Measurements from ENCODE around the gene TSPOAP1. TPM values are rescaled to one million over a fixed set of nuclear protein-coding genes. Genes with fewer than 3 reads are reported as not detected.

Gene TSPOAP1
- 7.8 and 14.0 TPM in 2 replicates for total RNA-seq (2014; rRNA removed; shearing (Covaris generic); ENCODE audit: low replicate concordance)

- Histone ChIP-seq H3K9me3 (ENCODE audit: low read length) (no peaks in the 10 kb centered on the region), H4K20me1 (ENCODE audit: insufficient read depth, low read depth, low read length) (peaks cover 17% of the 10 kb centered on the region; the same call in 1 of the 2 replicates), H3K4me3 (ENCODE audit: low read length) (no peak within 1 kb of the TSS), H3K9me2 (replicated peaks; ENCODE audit: insufficient read depth, low read length) (no peaks in the 10 kb centered on the region), H3K79me2 (ENCODE audit: low read length) (peaks cover 13% of the 10 kb centered on the region), H3K36me3 (ENCODE audit: insufficient read depth, low read length) (peaks cover 22% of the 10 kb centered on the region), H3K9ac (ENCODE audit: low read length) (peak within 1 kb of the TSS; percentile 61), H3K27ac (ENCODE audit: low read length) (peak within 1 kb of the TSS; percentile 100), H3K4me2 (ENCODE audit: low read depth, low read length, poor library complexity, severe bottlenecking) (peak within 1 kb of the TSS; percentile 30), H3K4me1 (ENCODE audit: low read length) (peaks cover 51% of the 10 kb centered on the region), H3K27me3 (ENCODE audit: low read length) (no peaks in the 10 kb centered on the region), H2AFZ (ENCODE audit: low read length) (no peak within 1 kb of the TSS)
- peak; percentile 98 for DNase-seq
Observed at GRCh38 chr17:58328195-58329034, at the start of gene TSPOAP1. Gene TSPOAP1, minus strand, starts transcription at chr17:58328795. Its CDS starts 875 bp downstream, at chr17:58327920.

GRCh38 chr17:58377661-58378060 is 49.1 kb upstream of the TSPOAP1 start:
- H3K4me2 ChIP-seq (ENCODE audit: low read depth, low read length, poor library complexity, severe bottlenecking), result no peak overlapping the region
- no peaks in the 10 kb centered on the region for H3K9me2 ChIP-seq (replicated peaks; ENCODE audit: insufficient read depth, low read length)
- H3K79me2 ChIP-seq (ENCODE audit: low read length), result no peaks in the 10 kb centered on the region

GRCh38 chr17:58377093-58377601 is 48.6 kb upstream of the TSPOAP1 start:
- H3K9ac ChIP-seq (ENCODE audit: low read length), result no peak overlapping the region
- H3K27ac ChIP-seq (ENCODE audit: low read length), result no peak overlapping the region
- H2AFZ ChIP-seq (ENCODE audit: low read length), result no peak overlapping the region
- no peak overlapping the region for H3K4me2 ChIP-seq (ENCODE audit: low read depth, low read length, poor library complexity, severe bottlenecking)
- no peaks in the 10 kb centered on the region for H3K79me2 ChIP-seq (ENCODE audit: low read length)
- H3K9me2 ChIP-seq (replicated peaks; ENCODE audit: insufficient read depth, low read length), result no peaks in the 10 kb centered on the region
- H4K20me1 ChIP-seq (ENCODE audit: insufficient read depth, low read depth, low read length), result no peaks in the 10 kb centered on the region
- H3K9me3 ChIP-seq (ENCODE audit: low read length), result no peaks in the 10 kb centered on the region
- no peak for DNase-seq
- H3K4me3 ChIP-seq (ENCODE audit: low read length), result no peak overlapping the region
- H3K36me3 ChIP-seq (ENCODE audit: insufficient read depth, low read length), result no peaks in the 10 kb centered on the region
- H3K27me3 ChIP-seq (ENCODE audit: low read length), result no peaks in the 10 kb centered on the region
- H3K4me1 ChIP-seq (ENCODE audit: low read length), result peaks cover 3% of the 10 kb centered on the region

More at GRCh38 chr17:58377661-58378060, 49.1 kb upstream of the TSPOAP1 start:
- Histone ChIP-seq H2AFZ (ENCODE audit: low read length) (no peak overlapping the region), H3K9ac (ENCODE audit: low read length) (no peak overlapping the region), H3K9me3 (ENCODE audit: low read length) (no peaks in the 10 kb centered on the region), H3K4me1 (ENCODE audit: low read length) (peaks cover 8% of the 10 kb centered on the region), H3K27me3 (ENCODE audit: low read length) (no peaks in the 10 kb centered on the region), H3K4me3 (ENCODE audit: low read length) (no peak overlapping the region), H3K27ac (ENCODE audit: low read length) (no peak overlapping the region), H4K20me1 (ENCODE audit: insufficient read depth, low read depth, low read length) (no peaks in the 10 kb centered on the region), H3K36me3 (ENCODE audit: insufficient read depth, low read length) (no peaks in the 10 kb centered on the region)
- no peak for DNase-seq

GRCh38 chr17:58376472-58377000 is 47.9 kb upstream of the TSPOAP1 start:
- no peaks in the 10 kb centered on the region for H4K20me1 ChIP-seq (ENCODE audit: insufficient read depth, low read depth, low read length)
- no peak overlapping the region for H3K27ac ChIP-seq (ENCODE audit: low read length)
- H3K79me2 ChIP-seq (ENCODE audit: low read length), result no peaks in the 10 kb centered on the region
- no peaks in the 10 kb centered on the region for H3K9me2 ChIP-seq (replicated peaks; ENCODE audit: insufficient read depth, low read length)
- H3K9me3 ChIP-seq (ENCODE audit: low read length), result no peaks in the 10 kb centered on the region
- no peak overlapping the region for H2AFZ ChIP-seq (ENCODE audit: low read length)
- no peak overlapping the region for H3K4me3 ChIP-seq (ENCODE audit: low read length)
- no peak for DNase-seq
- no peak overlapping the region for H3K4me2 ChIP-seq (ENCODE audit: low read depth, low read length, poor library complexity, severe bottlenecking)
- H3K4me1 ChIP-seq (ENCODE audit: low read length), result no peaks in the 10 kb centered on the region; the same call in 1 of the 2 replicates
- H3K9ac ChIP-seq (ENCODE audit: low read length), result no peak overlapping the region
- H3K27me3 ChIP-seq (ENCODE audit: low read length), result no peaks in the 10 kb centered on the region
- H3K36me3 ChIP-seq (ENCODE audit: insufficient read depth, low read length), result no peaks in the 10 kb centered on the region

GRCh38 chr17:58375811-58376210 is 47.2 kb upstream of the TSPOAP1 start:
- Histone ChIP-seq H4K20me1 (ENCODE audit: insufficient read depth, low read depth, low read length) (no peaks in the 10 kb centered on the region), H3K27me3 (ENCODE audit: low read length) (no peaks in the 10 kb centered on the region), H3K9me2 (replicated peaks; ENCODE audit: insufficient read depth, low read length) (no peaks in the 10 kb centered on the region), H3K9ac (ENCODE audit: low read length) (no peak overlapping the region), H3K79me2 (ENCODE audit: low read length) (no peaks in the 10 kb centered on the region), H2AFZ (ENCODE audit: low read length) (no peak overlapping the region), H3K27ac (ENCODE audit: low read length) (no peak overlapping the region), H3K4me1 (ENCODE audit: low read length) (no peaks in the 10 kb centered on the region), H3K4me2 (ENCODE audit: low read depth, low read length, poor library complexity, severe bottlenecking) (no peak overlapping the region), H3K9me3 (ENCODE audit: low read length) (no peaks in the 10 kb centered on the region), H3K36me3 (ENCODE audit: insufficient read depth, low read length) (no peaks in the 10 kb centered on the region), H3K4me3 (ENCODE audit: low read length) (no peak overlapping the region)
- no peak for DNase-seq

GRCh38 chr17:58375256-58375655 is 46.7 kb upstream of the TSPOAP1 start:
- H3K79me2 ChIP-seq (ENCODE audit: low read length), result no peaks in the 10 kb centered on the region
- no peak overlapping the region for H3K27ac ChIP-seq (ENCODE audit: low read length)
- H3K4me3 ChIP-seq (ENCODE audit: low read length), result no peak overlapping the region
- H3K9ac ChIP-seq (ENCODE audit: low read length), result no peak overlapping the region
- H3K27me3 ChIP-seq (ENCODE audit: low read length), result no peaks in the 10 kb centered on the region
- H2AFZ ChIP-seq (ENCODE audit: low read length), result no peak overlapping the region
- no peaks in the 10 kb centered on the region for H3K4me1 ChIP-seq (ENCODE audit: low read length)
- H3K36me3 ChIP-seq (ENCODE audit: insufficient read depth, low read length), result no peaks in the 10 kb centered on the region
- H4K20me1 ChIP-seq (ENCODE audit: insufficient read depth, low read depth, low read length), result no peaks in the 10 kb centered on the region
- H3K9me3 ChIP-seq (ENCODE audit: low read length), result no peaks in the 10 kb centered on the region
- no peaks in the 10 kb centered on the region for H3K9me2 ChIP-seq (replicated peaks; ENCODE audit: insufficient read depth, low read length)
- DNase-seq, result no peak
- H3K4me2 ChIP-seq (ENCODE audit: low read depth, low read length, poor library complexity, severe bottlenecking), result no peak overlapping the region

GRCh38 chr17:58373923-58374322 is 45.3 kb upstream of the TSPOAP1 start:
- no peaks in the 10 kb centered on the region for H3K36me3 ChIP-seq (ENCODE audit: insufficient read depth, low read length)
- H3K9me3 ChIP-seq (ENCODE audit: low read length), result no peaks in the 10 kb centered on the region
- H3K4me1 ChIP-seq (ENCODE audit: low read length), result no peaks in the 10 kb centered on the region
- no peaks in the 10 kb centered on the region for H3K79me2 ChIP-seq (ENCODE audit: low read length)
- H3K4me3 ChIP-seq (ENCODE audit: low read length), result no peak overlapping the region
- H3K9ac ChIP-seq (ENCODE audit: low read length), result no peak overlapping the region
- no peak overlapping the region for H3K27ac ChIP-seq (ENCODE audit: low read length)
- H4K20me1 ChIP-seq (ENCODE audit: insufficient read depth, low read depth, low read length), result no peaks in the 10 kb centered on the region
- no peak overlapping the region for H2AFZ ChIP-seq (ENCODE audit: low read length)
- H3K9me2 ChIP-seq (replicated peaks; ENCODE audit: insufficient read depth, low read length), result no peaks in the 10 kb centered on the region
- H3K27me3 ChIP-seq (ENCODE audit: low read length), result no peaks in the 10 kb centered on the region
- no peak overlapping the region for H3K4me2 ChIP-seq (ENCODE audit: low read depth, low read length, poor library complexity, severe bottlenecking)
- DNase-seq, result no peak

- Histone ChIP-seq H3K36me3 (ENCODE audit: insufficient read depth, low read length) (no peaks in the 10 kb centered on the region), H3K9ac (ENCODE audit: low read length) (no peak overlapping the region), H3K4me3 (ENCODE audit: low read length) (no peak overlapping the region), H3K79me2 (ENCODE audit: low read length) (no peaks in the 10 kb centered on the region), H2AFZ (ENCODE audit: low read length) (no peak overlapping the region), H3K4me2 (ENCODE audit: low read depth, low read length, poor library complexity, severe bottlenecking) (no peak overlapping the region), H3K27ac (ENCODE audit: low read length) (no peak overlapping the region), H3K9me3 (ENCODE audit: low read length) (no peaks in the 10 kb centered on the region), H3K4me1 (ENCODE audit: low read length) (no peaks in the 10 kb centered on the region), H3K27me3 (ENCODE audit: low read length) (no peaks in the 10 kb centered on the region), H4K20me1 (ENCODE audit: insufficient read depth, low read depth, low read length) (no peaks in the 10 kb centered on the region), H3K9me2 (replicated peaks; ENCODE audit: insufficient read depth, low read length) (no peaks in the 10 kb centered on the region)
- DNase-seq, result no peak
Observed at GRCh38 chr17:58373003-58373402, 44.4 kb upstream of the TSPOAP1 start.

All from Karpas-422 (cell line).